HT-29 (cell line): Measurements from ENCODE around the gene CDKAL1. TPM values are rescaled to one million over a fixed set of nuclear protein-coding genes. Genes with fewer than 3 reads are reported as not detected.
"Not testable (repeated sequence)": the region's sequence is repeated elsewhere in the genome, so short reads cannot be mapped to it uniquely, and the experiment has no call there.

Experiments
- DNase-seq: peaks from one replicate; pipeline ENCODE4 v3.0.0-alpha.2; 2015; ENCODE audit warnings: low spot score
- total RNA-seq: library from RNA; depleted of rRNA; stranded (reverse); fragments of >200 nt; shearing (Covaris generic); gene quantifications from 2 replicates; pipeline ENCODE4 v1.2.3, GENCODE V29; 2014

The CDKAL1 gene
- total RNA-seq, 1 experiment from 2014 or later: 9.8 TPM

GRCh38 chr6:20639161-20639560 lies 104.9 kb downstream of the CDKAL1 start:
- no peak for DNase-seq

- no peak for DNase-seq
These were observed 105.9 kb downstream of the CDKAL1 start for GRCh38 chr6:20640181-20640580.

GRCh38 chr6:20642441-20642840 lies 108.2 kb downstream of the CDKAL1 start:
- no peak for DNase-seq

GRCh38 chr6:20644667-20645370 lies 110.6 kb downstream of the CDKAL1 start:
- no peak for DNase-seq

- not testable (repeated sequence) for DNase-seq
These were observed 111.3 kb downstream of the CDKAL1 start for GRCh38 chr6:20645572-20645971.

- no peak for DNase-seq
These were observed 113.3 kb downstream of the CDKAL1 start for GRCh38 chr6:20647585-20647984.

- DNase-seq: not testable (repeated sequence)
These were observed 115.6 kb downstream of the CDKAL1 start for GRCh38 chr6:20649696-20650470.

- DNase-seq: peak; percentile 87
These were observed 118.2 kb downstream of the CDKAL1 start for GRCh38 chr6:20652299-20653084.

GRCh38 chr6:20653085-20653479 lies 118.8 kb downstream of the CDKAL1 start:
- peak; percentile 83 for DNase-seq

GRCh38 chr6:20655317-20655716 lies 121.1 kb downstream of the CDKAL1 start:
- no peak for DNase-seq

- no peak for DNase-seq
These were observed 123.1 kb downstream of the CDKAL1 start for GRCh38 chr6:20657274-20657800.

- DNase-seq: peak; percentile 30
These were observed 123.8 kb downstream of the CDKAL1 start for GRCh38 chr6:20658053-20658452.

- peak; percentile 14 for DNase-seq
These were observed 124.3 kb downstream of the CDKAL1 start for GRCh38 chr6:20658516-20658915.

GRCh38 chr6:20660534-20660933 lies 126.3 kb downstream of the CDKAL1 start:
- DNase-seq: peak; percentile 36

GRCh38 chr6:20661721-20662120 lies 127.5 kb downstream of the CDKAL1 start:
- peak; percentile 36 for DNase-seq

- DNase-seq: no peak
These were observed 130.0 kb downstream of the CDKAL1 start for GRCh38 chr6:20664250-20664649.

- DNase-seq: no peak
These were observed 131.0 kb downstream of the CDKAL1 start for GRCh38 chr6:20665290-20665689.

- DNase-seq: no peak
These were observed 135.5 kb downstream of the CDKAL1 start for GRCh38 chr6:20669571-20670314.

GRCh38 chr6:20670750-20671149 lies 136.5 kb downstream of the CDKAL1 start:
- DNase-seq: no peak

- no peak for DNase-seq
These were observed 137.8 kb downstream of the CDKAL1 start for GRCh38 chr6:20672038-20672437.

GRCh38 chr6:20673458-20673857 lies 139.2 kb downstream of the CDKAL1 start:
- DNase-seq: no peak
